ENCODE data around the gene LEPROT. TPM values are rescaled to one million over a fixed set of nuclear protein-coding genes. Genes with fewer than 3 reads are reported as not detected.
"Not testable (repeated sequence)": the region's sequence is repeated elsewhere in the genome, so short reads cannot be mapped to it uniquely, and the experiment has no call there.

The LEPROT gene
- total RNA-seq, 1 donor from 2014 or later: 60.6 TPM

- DNase-seq: no peak
Measured at GRCh38 chr1:65440915-65441314, 20.4 kb downstream of the LEPROT start.

GRCh38 chr1:65441464-65441863, 21.0 kb downstream of the LEPROT start:
- no peak for DNase-seq

- no peak for DNase-seq
Measured at GRCh38 chr1:65442442-65442841, 22.0 kb downstream of the LEPROT start.

- DNase-seq: no peak
Measured at GRCh38 chr1:65443647-65444046, 23.2 kb downstream of the LEPROT start.

- no peak for DNase-seq
Measured at GRCh38 chr1:65444128-65444640, 23.7 kb downstream of the LEPROT start.

GRCh38 chr1:65445837-65446236, 25.4 kb downstream of the LEPROT start:
- DNase-seq: no peak

- no peak for DNase-seq
Measured at GRCh38 chr1:65449214-65449823, 28.9 kb downstream of the LEPROT start.

- not testable (repeated sequence) for DNase-seq
Measured at GRCh38 chr1:65455678-65456077, 35.2 kb downstream of the LEPROT start.

GRCh38 chr1:65456481-65456880, 36.0 kb downstream of the LEPROT start:
- no peak for DNase-seq

GRCh38 chr1:65457868-65458267, 37.4 kb downstream of the LEPROT start:
- DNase-seq: no peak

- DNase-seq: no peak
Measured at GRCh38 chr1:65458730-65459396, 38.4 kb downstream of the LEPROT start.

GRCh38 chr1:65459397-65459768, 38.9 kb downstream of the LEPROT start:
- DNase-seq: peak; percentile 61

GRCh38 chr1:65465837-65466236, 45.4 kb downstream of the LEPROT start:
- DNase-seq: not testable (repeated sequence)

- DNase-seq: no peak
Measured at GRCh38 chr1:65467536-65467935, 47.1 kb downstream of the LEPROT start.

GRCh38 chr1:65469126-65469888, 48.8 kb downstream of the LEPROT start:
- DNase-seq: peak; percentile 49

GRCh38 chr1:65469889-65470340, 49.4 kb downstream of the LEPROT start:
- DNase-seq: peak; percentile 83

GRCh38 chr1:65470766-65471165, 50.3 kb downstream of the LEPROT start:
- DNase-seq: peak; percentile 45

GRCh38 chr1:65471213-65471833, 50.9 kb downstream of the LEPROT start:
- DNase-seq: no peak

- DNase-seq: no peak
Measured at GRCh38 chr1:65471861-65472332, 51.4 kb downstream of the LEPROT start.

GRCh38 chr1:65476327-65476726, 55.9 kb downstream of the LEPROT start:
- peak; percentile 58 for DNase-seq

- no peak for DNase-seq
Measured at GRCh38 chr1:65477414-65478378, 57.2 kb downstream of the LEPROT start.

All from dermis blood vessel endothelial cell (primary cell).